ENCODE results near the gene ASXL2. TPM values are rescaled to one million over a fixed set of nuclear protein-coding genes. Genes with fewer than 3 reads are reported as not detected.
"Not testable (repeated sequence)": the region's sequence is repeated elsewhere in the genome, so short reads cannot be mapped to it uniquely, and the experiment has no call there.

The ASXL2 gene
- total RNA-seq = 10 to 100 TPM; 15.4 to 19.7 (median 17.6) TPM

DNA sequence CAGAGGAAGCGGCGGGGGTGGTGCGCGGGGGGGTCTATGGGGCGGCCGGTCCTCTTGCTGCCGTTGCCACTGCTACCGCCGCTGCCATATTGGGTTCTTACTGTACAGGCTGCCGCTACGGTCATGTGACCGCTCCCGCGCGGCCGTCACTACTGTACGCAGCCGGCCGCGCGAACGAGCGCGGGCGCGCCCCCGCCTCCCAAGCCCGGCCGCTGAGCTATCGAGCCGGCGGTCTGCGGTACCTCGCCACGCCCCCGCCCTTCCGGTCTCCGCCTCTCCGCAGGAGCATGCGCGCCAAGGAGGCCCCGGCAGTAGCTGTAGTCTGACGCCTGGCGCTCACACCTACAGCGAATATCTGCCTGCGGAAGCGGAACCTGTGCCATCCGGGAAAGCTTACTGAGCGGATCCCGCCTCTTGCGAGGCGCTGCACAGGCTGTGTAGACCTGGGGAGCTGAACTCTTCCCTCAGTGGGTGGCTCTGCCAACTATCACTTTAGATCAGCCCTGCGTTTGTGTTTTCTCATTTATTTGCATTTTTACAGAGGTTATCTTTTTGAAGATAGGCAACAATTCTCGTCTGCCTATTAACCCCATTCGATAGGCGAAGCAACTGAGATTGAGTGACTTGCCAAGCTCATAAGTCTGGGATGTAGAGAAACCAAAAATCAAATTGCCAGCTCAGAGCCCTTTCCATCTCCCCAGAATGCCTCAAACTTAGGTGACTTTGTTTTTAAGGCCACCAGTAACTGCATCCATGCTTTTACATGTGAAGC, at the start of gene ASXL2:
TSS of gene ASXL2 (minus strand) at position 127 of the 772 bp plus-strand sequence. CDS start 265 bp downstream, outside the sequence.
- ATAC-seq (ENCODE audit: low FRiP score) (peak; percentile 99), DNase-seq (ENCODE audit: low spot score) (peak; percentile 77)
- TF ChIP-seq, protein P1, sequence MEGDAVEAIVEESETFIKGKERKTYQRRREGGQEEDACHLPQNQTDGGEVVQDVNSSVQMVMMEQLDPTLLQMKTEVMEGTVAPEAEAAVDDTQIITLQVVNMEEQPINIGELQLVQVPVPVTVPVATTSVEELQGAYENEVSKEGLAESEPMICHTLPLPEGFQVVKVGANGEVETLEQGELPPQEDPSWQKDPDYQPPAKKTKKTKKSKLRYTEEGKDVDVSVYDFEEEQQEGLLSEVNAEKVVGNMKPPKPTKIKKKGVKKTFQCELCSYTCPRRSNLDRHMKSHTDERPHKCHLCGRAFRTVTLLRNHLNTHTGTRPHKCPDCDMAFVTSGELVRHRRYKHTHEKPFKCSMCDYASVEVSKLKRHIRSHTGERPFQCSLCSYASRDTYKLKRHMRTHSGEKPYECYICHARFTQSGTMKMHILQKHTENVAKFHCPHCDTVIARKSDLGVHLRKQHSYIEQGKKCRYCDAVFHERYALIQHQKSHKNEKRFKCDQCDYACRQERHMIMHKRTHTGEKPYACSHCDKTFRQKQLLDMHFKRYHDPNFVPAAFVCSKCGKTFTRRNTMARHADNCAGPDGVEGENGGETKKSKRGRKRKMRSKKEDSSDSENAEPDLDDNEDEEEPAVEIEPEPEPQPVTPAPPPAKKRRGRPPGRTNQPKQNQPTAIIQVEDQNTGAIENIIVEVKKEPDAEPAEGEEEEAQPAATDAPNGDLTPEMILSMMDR (IDR thresholded peaks at IDR 0.05) = no peak

DNA sequence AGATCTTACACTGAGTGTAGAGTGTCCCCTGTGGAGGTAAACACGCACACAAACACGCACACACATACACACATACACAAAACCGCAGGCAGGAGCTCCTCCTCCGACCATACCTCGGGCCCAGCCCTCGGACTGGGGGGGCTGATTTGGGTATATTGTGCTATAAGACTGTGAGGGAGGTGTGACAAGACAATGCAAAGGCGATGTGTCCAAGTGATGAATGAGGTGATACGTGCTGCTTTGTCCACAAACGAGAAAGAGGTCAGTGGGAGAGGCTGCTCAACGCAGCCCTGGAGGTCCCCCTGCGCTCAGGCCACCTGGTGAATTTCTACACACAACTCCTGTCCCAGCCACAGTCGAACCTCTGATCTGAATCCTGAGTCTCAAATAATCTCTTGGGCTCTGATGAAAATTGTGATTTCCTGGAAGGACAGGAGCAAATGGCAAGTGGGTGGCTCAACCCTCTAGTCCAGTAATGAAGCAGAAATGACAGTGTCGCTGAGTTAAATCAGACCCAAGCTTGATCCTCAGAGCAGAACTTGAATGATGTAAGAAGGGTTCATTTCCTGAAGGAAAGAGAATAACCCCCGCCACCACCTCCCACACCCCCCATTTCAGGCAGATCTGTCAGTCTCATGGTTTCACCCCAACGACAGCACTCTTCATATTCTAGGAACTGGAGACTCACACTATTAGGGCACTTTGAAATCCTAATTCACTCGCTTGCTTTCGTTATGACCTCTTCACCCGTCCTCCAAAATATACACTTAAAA, 48.9 kb upstream of the ASXL2 start:
- DNase-seq (ENCODE audit: low spot score) (no peak), ATAC-seq (ENCODE audit: low FRiP score) (no peak)
- TF ChIP-seq, protein P1 (IDR thresholded peaks at IDR 0.05) = no peak

DNA sequence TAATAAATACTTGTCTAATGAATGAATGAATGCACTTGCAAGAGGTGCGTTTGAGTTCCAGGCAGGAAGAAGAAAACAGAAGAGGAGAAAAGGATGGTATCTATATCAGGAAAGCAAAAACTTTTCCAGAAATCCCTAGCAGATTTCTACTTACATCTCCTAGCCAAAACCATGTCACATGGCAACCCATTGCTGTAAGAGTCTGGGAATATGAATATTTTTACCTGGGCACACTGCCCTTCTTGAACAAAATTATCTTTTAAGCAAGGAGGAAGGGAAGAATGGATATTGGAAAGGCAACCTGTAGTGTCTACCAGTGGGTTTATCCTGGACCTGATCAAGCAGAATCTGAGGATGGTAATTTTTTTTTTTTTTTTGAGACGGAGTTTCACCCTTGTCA, 44.2 kb upstream of the ASXL2 start:
- DNase-seq (ENCODE audit: low spot score) = no peak
- ATAC-seq (ENCODE audit: low FRiP score) = no peak
- TF ChIP-seq, protein P1 (IDR thresholded peaks at IDR 0.05) = no peak

DNA sequence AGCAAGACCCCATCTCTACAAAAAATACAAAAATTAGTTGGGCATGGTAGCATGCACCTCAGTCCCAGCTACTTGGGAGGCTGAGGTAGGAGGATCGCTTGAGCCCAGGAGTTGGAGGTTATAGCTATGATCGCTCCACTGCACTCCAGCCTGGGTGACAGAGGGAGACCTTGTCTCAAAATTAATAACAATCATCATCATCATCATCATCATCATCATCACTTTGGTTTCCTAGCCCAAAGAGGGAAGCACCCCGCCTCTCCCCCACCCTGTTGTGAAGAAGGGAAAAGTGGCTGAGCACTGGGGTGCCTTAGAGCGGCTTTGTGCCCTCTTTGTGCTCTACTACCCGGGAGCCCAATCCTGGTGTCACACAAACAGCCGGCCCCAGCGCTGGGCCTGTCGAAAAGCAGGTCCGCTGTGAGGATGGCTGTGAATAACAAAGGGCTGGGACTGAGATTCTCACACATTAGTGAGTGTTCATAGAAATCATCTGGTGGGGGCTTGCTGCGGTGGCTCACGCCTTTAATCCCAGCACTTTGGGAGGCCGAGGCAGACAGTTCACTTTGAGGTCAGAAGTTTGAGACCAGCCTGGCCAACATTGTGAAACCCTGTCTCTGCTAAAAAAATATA, 42.6 kb upstream of the ASXL2 start:
- DNase-seq (ENCODE audit: low spot score) (no peak), ATAC-seq (ENCODE audit: low FRiP score) (no peak)
- TF ChIP-seq, protein P1 (IDR thresholded peaks at IDR 0.05) = no peak

DNA sequence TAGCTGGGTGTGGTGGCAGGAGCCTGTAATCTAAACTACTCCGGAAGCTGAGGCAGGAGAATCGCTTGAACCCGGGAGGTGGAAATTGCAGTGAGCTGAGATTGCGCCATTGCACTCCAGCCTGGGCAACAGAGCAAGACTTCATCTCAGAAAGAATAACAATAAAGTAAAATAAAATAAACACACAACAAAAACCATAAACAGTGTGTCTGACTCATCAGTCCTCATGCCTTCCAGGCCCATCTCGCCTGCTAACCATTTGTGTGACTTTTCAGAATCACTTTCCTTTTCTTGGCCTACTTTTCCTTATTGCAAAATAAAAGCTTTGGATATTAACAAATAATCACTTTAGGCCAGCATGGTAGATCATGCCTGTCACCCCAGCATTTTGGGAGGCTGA, 42.0 kb upstream of the ASXL2 start:
- ATAC-seq (ENCODE audit: low FRiP score) = no peak
- TF ChIP-seq, protein P1 (IDR thresholded peaks at IDR 0.05) = no peak
- no peak for DNase-seq (ENCODE audit: low spot score)

DNA sequence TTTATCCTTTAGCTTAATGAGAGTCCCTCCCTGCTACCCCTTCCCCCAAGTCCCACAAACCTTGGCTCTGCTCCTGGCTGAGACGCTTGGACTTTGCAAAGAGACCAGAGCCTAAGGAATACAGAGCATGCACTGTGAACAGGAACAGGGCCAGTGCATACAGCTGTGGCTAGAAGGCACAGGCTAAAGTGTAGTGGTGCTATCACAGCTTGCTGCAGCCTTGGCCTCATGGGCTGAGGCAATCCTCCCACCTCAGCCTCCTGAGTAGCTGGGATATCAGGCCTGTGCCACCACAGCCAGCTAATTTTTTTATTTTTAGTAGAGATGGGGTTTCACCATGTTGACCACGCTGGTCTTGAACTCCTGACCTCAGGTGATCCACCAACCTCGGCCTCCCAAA, 39.5 kb upstream of the ASXL2 start:
- DNase-seq (ENCODE audit: low spot score) (no peak), ATAC-seq (ENCODE audit: low FRiP score) (no peak)
- TF ChIP-seq, protein P1 (IDR thresholded peaks at IDR 0.05) = no peak

DNA sequence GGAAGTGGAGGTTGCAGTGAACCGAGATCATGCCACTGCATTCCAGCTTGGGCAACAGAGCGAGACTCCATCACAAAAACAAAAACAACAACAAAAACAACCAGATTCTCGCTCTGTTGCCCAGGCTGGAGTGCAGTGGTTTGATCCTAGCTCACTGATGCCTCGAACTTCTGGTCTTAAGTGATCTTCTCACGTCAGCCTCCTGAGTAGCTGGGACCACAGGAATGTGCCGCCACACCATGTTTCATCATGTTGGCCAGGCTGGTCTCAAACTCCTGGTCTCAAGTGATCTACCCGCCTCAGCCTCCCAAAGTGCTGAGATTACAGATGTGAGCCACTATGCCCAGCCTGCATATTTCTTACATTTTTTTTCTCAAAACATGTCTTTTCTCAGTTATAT, 39.1 kb upstream of the ASXL2 start:
- not testable (repeated sequence) for DNase-seq (ENCODE audit: low spot score); ATAC-seq (ENCODE audit: low FRiP score)

DNA sequence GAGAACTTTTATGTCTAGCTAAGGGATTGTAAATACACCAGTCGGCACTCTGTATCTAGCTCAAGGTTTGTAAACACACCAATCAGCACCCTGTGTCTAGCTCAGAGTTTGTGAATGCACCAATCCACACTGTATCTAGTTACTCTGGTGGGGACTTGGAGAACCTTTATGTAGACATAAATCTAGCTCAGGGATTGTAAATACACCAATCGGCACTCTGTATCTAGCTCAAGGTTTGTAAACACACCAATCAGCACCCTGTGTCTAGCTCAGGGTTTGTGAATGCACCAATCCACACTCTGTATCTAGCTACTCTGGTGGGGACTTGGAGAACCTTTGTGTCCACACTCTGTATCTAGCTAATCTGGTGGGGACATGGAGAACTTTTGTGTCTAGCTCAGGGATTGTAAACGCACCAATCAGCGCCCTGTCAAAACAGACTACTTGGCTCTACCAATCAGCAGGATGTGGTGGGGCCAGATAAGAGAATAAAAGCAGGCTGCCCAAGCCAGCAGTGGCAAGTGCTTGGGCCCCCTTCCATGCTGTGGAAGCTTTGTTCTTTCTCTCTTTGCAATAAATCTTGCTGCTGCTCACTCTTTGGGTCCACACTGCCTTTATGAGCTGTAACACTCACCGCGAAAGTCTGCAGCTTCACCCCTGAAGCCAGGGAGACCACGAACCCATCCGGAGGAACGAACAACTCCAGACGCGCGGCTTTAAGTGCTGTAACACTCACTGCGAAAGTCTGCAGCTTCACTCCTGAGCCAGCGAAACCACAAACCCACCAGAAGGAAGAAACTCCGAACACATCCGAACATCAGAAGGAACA, 37.9 kb upstream of the ASXL2 start:
- not testable (repeated sequence) for DNase-seq (ENCODE audit: low spot score); ATAC-seq (ENCODE audit: low FRiP score)

DNA sequence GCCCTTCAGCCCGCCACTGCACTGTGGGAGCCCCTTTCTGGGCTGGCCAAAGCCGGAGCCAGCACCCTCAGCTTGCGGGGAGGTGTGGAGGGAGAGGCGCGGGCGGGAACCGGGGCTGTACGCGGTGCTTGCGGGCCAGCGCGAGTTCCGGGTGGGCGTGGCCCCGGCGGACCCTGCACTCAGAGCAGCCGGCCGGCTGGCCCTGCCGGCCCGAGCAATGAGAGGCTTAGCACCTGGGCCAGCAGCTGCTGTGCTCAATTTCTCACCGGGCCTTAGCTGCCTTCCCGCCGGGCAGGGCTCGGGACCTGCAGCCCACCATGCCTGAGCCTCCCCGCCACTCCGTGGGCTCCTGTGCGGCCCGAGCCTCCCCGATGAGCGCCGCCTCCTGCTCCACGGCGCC, 37.1 kb upstream of the ASXL2 start:
- not testable (repeated sequence) for DNase-seq (ENCODE audit: low spot score); ATAC-seq (ENCODE audit: low FRiP score)

DNA sequence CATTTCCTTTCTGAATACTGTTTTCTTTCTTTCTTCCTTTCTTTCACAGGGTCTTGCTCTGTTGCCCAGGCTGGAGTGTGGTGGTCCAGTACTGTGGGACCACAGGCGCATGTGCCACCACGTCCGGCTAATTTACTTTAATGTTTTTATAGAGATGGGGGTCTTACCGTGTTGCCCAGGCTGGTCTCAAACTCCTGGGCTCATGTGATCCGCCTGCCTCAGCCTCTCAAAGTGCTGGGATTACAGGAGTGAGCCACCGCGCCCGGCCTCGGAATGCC, 35.3 kb upstream of the ASXL2 start:
- DNase-seq (ENCODE audit: low spot score); ATAC-seq (ENCODE audit: low FRiP score): not testable (repeated sequence)

All from omental fat pad (tissue), 4 donors.